Measurements from ENCODE around the gene ADSL.

ADSL gene

GRCh38 chr22:40417041-40417440 lies 70.7 kb downstream of the ADSL start:
- peaks cover 43% of the 10 kb centered on the region for H3K36me3 ChIP-seq (replicated peaks; ENCODE audit: low read depth, low read length)

DNA sequence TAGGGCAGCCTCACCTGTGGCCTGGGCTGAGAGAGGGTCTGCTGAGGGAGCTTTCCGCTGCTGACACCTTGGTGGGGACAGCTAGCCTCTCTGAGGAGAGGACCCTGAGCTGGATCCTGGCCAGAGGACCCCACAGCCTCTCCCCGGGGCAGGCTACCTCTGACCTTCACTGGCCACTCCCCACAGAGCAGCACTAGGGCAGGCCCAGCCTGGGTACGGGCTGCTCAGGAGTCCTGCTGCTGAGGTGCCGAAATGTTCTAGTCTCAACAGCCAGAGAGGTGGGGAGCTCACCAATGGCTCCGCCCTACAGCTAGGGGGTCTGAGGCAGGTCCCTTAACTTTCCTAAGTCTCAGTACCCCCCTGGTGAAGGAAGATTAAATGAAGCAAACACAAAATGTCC lies 71.6 kb downstream of the ADSL start:
- Histone ChIP-seq H3K4me1 (ENCODE audit: low read length) (peaks cover 34% of the 10 kb centered on the region), H3K9ac (ENCODE audit: low read length) (no peak overlapping the region), H3K9me3 (ENCODE audit: insufficient read depth, low read length) (no peaks in the 10 kb centered on the region), H3K79me2 (ENCODE audit: low read length) (no peaks in the 10 kb centered on the region), H3K27ac (ENCODE audit: low read length) (no peak overlapping the region), H3K4me3 (ENCODE audit: low read length) (no peak overlapping the region), H4K20me1 (ENCODE audit: insufficient read depth, low read length) (no peaks in the 10 kb centered on the region), H3K36me3 (replicated peaks; ENCODE audit: low read depth, low read length) (peaks cover 44% of the 10 kb centered on the region), H3K27me3 (ENCODE audit: low read depth, low read length) (no peaks in the 10 kb centered on the region), H3K4me2 (ENCODE audit: low read length) (no peak overlapping the region), H2AFZ (ENCODE audit: low read depth, low read length) (no peak overlapping the region)
- TF ChIP-seq CTCF (IDR thresholded peaks at IDR 0.05; ENCODE audit: low read depth, low read length), result no peak
- TF ChIP-seq EZH2phosphoT487 (IDR thresholded peaks at IDR 0.05; ENCODE audit: low read depth), result no peak

More at GRCh38 chr22:40417041-40417440, 70.7 kb downstream of the ADSL start:
- Histone ChIP-seq H3K4me1 (ENCODE audit: low read length) (peaks cover 43% of the 10 kb centered on the region), H3K9ac (ENCODE audit: low read length) (no peak overlapping the region), H3K4me2 (ENCODE audit: low read length) (no peak overlapping the region), H4K20me1 (ENCODE audit: insufficient read depth, low read length) (no peaks in the 10 kb centered on the region), H3K9me3 (ENCODE audit: insufficient read depth, low read length) (no peaks in the 10 kb centered on the region), H3K79me2 (ENCODE audit: low read length) (no peaks in the 10 kb centered on the region), H3K4me3 (ENCODE audit: low read length) (no peak overlapping the region), H3K27ac (ENCODE audit: low read length) (no peak overlapping the region), H3K27me3 (ENCODE audit: low read depth, low read length) (no peaks in the 10 kb centered on the region), H2AFZ (ENCODE audit: low read depth, low read length) (no peak overlapping the region)
- TF ChIP-seq EZH2phosphoT487 (IDR thresholded peaks at IDR 0.05; ENCODE audit: low read depth) (no peak), CTCF (IDR thresholded peaks at IDR 0.05; ENCODE audit: low read depth, low read length) (no peak)

- H3K27me3 ChIP-seq (ENCODE audit: low read depth, low read length), result no peaks in the 10 kb centered on the region
- no peaks in the 10 kb centered on the region for H3K79me2 ChIP-seq (ENCODE audit: low read length)
- peaks cover 27% of the 10 kb centered on the region for H3K4me1 ChIP-seq (ENCODE audit: low read length)
- peaks cover 46% of the 10 kb centered on the region for H3K36me3 ChIP-seq (replicated peaks; ENCODE audit: low read depth, low read length)
- H4K20me1 ChIP-seq (ENCODE audit: insufficient read depth, low read length), result no peaks in the 10 kb centered on the region
- H3K9ac ChIP-seq (ENCODE audit: low read length), result no peak overlapping the region
- no peak overlapping the region for H2AFZ ChIP-seq (ENCODE audit: low read depth, low read length)
- no peak overlapping the region for H3K4me2 ChIP-seq (ENCODE audit: low read length)
- no peak for TF ChIP-seq CTCF (IDR thresholded peaks at IDR 0.05; ENCODE audit: low read depth, low read length)
- no peak for TF ChIP-seq EZH2phosphoT487 (IDR thresholded peaks at IDR 0.05; ENCODE audit: low read depth)
- no peak overlapping the region for H3K4me3 ChIP-seq (ENCODE audit: low read length)
- no peaks in the 10 kb centered on the region for H3K9me3 ChIP-seq (ENCODE audit: insufficient read depth, low read length)
- no peak overlapping the region for H3K27ac ChIP-seq (ENCODE audit: low read length)
Observed at GRCh38 chr22:40418366-40419201, 72.3 kb downstream of the ADSL start.

DNA sequence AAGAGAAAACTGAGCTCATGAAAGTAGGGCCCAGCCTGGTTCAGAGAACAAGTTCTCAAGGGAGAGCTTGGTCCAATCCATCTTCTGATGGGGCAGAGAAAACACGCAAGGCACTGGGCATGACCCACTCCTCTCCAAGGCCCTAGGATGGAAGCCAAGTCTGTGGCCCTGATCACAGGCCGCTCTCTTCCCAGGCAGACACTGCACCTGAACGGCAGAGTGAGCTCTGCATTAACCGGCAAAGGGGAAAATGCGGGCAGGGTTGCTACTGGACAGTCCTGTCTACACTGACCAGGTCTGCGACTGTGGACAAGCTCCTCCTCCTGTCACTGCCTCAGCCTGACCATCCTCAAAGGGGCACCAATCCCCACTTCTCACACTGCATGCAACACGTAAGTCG lies 73.4 kb downstream of the ADSL start:
- Histone ChIP-seq H3K9me3 (ENCODE audit: insufficient read depth, low read length) (no peaks in the 10 kb centered on the region), H4K20me1 (ENCODE audit: insufficient read depth, low read length) (peaks cover 2% of the 10 kb centered on the region; the same call in 1 of the 2 replicates), H2AFZ (ENCODE audit: low read depth, low read length) (no peak overlapping the region), H3K4me1 (ENCODE audit: low read length) (peaks cover 16% of the 10 kb centered on the region), H3K27me3 (ENCODE audit: low read depth, low read length) (no peaks in the 10 kb centered on the region), H3K36me3 (replicated peaks; ENCODE audit: low read depth, low read length) (peaks cover 49% of the 10 kb centered on the region), H3K27ac (ENCODE audit: low read length) (no peak overlapping the region), H3K4me2 (ENCODE audit: low read length) (no peak overlapping the region), H3K4me3 (ENCODE audit: low read length) (no peak overlapping the region), H3K9ac (ENCODE audit: low read length) (no peak overlapping the region), H3K79me2 (ENCODE audit: low read length) (no peaks in the 10 kb centered on the region)
- TF ChIP-seq CTCF (IDR thresholded peaks at IDR 0.05; ENCODE audit: low read depth, low read length), result no peak
- TF ChIP-seq EZH2phosphoT487 (IDR thresholded peaks at IDR 0.05; ENCODE audit: low read depth), result no peak
